Esophagus muscularis mucosa (tissue), 3 donors: ENCODE data around the gene PDS5A.

Experiments used
- CTCF ChIP-seq, 3 experiments: fragments of 200-600 bp in 2 of 3; fragments of 450-650 bp in 1 of 3; sonication (generic) in 2 of 3; IDR thresholded peaks; one replicate each; pipeline ENCODE4 v1.5.1; 2017 to 2019; ENCODE audit warnings: antibody characterized with exemption in 3 of 3, mild to moderate bottlenecking in 2 of 3, moderate library complexity in 1 of 3
- POLR2A ChIP-seq: fragments of 450-650 bp; IDR thresholded peaks from one replicate; pipeline ENCODE4 v1.6.1; 2017; ENCODE audit warnings: antibody characterized with exemption, moderate library complexity, mild to moderate bottlenecking, low read depth
- POLR2AphosphoS5 ChIP-seq, 2 donors: sonication (generic); formaldehyde crosslinking; IDR thresholded peaks; one replicate each; pipeline ENCODE4 v1.6.1; 2017; ENCODE audit warnings: antibody characterized with exemption in 2 of 2

GRCh38 chr4:39998659-39999345 is 21.1 kb upstream of the PDS5A start:
- TF ChIP-seq CTCF (IDR thresholded peaks at IDR 0.05) (no peak), POLR2AphosphoS5 (IDR thresholded peaks at IDR 0.05) (no peak), POLR2A (no peak)
